ENCODE measurements around the gene PPP2R2D.
"Not testable (repeated sequence)": the region's sequence is repeated elsewhere in the genome, so short reads cannot be mapped to it uniquely, and the experiment has no call there.

Gene PPP2R2D

DNA sequence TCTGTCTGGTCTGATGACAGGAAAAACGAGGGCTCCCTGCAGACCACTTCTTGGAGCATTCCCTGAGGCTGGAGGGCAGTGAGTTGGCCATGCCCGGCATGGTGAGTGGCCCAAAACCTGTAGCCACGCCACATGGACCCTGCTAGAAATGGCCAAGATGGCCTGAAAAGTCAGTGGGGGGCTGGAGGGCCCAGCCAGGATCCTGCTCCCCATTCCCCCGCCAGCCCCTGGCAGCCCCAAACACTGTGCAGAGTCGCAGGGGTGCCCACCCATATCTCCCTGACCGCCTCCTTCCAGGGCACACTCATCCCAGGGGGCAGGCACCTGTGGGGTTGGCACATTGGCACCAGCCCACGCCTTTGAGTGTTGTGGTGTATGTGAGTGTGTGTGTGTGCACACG lies 18.7 kb upstream of the PPP2R2D start:
- DNase-seq (ENCODE audit: low read depth, low spot score) = no peak
- no peaks in the 10 kb centered on the region for H3K36me3 ChIP-seq (ENCODE audit: insufficient read depth, low read length)
- H3K4me3 ChIP-seq = no peak overlapping the region
- H3K27ac ChIP-seq = no peak overlapping the region
- no peak overlapping the region for H3K9ac ChIP-seq (ENCODE audit: insufficient read length)
- H3K9me3 ChIP-seq (ENCODE audit: low read depth, low read length) = no peaks in the 10 kb centered on the region
- TF ChIP-seq EZH2 (IDR thresholded peaks at IDR 0.05) = no peak
- TF ChIP-seq FOXP2 (optimal IDR thresholded peaks at IDR 0.05; ENCODE audit: control extremely low read depth, extremely low read length, insufficient read depth) = no peak
- TF ChIP-seq POLR2AphosphoS5 (IDR thresholded peaks at IDR 0.05; ENCODE audit: borderline replicate concordance, low read depth, low read length) = no peak

DNA sequence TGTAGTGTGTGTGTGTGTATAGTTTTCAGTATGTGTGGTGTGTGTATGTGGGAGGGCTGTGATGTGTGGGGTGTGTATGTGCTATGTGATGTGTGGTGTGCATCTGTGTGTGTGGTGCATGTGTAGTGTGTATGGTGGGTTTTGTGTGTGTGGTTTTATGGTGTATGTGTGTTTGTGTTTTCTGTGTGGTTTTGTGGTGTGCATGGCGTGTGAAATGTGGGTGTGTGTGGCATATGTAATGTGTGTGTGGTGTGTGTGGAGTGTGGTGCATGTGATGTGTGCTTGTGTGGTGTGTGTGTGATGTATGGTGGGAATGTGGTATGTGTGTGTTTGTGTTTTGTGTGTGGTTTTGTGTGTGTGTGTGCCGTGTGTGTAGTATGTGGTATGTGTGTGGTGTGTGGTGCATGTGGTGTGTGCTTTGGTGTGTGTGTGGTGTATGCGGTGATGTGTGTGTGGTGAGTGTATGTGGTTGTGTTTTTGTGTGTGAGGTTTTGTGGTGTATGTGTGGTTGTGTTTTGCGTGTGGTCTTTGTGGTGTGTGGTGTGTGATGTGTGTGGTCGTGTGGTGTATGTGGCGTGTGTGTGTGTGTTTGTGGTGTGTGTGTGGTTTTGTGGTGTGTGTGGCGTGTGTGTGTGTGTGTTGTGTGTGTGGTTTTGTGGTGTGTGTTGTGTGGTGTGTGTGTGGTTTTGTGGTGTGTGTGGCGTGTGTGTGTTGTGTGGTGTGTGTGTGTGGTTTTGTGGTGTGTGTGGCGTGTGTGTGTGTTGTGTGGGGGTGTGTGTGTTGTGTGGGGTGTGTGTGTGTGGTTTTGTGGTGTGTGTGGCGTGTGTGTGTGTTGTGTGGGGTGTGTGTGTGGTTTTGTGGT lies 18.0 kb upstream of the PPP2R2D start:
- Histone ChIP-seq H3K27ac (no peak overlapping the region), H3K4me3 (no peak overlapping the region)

DNA sequence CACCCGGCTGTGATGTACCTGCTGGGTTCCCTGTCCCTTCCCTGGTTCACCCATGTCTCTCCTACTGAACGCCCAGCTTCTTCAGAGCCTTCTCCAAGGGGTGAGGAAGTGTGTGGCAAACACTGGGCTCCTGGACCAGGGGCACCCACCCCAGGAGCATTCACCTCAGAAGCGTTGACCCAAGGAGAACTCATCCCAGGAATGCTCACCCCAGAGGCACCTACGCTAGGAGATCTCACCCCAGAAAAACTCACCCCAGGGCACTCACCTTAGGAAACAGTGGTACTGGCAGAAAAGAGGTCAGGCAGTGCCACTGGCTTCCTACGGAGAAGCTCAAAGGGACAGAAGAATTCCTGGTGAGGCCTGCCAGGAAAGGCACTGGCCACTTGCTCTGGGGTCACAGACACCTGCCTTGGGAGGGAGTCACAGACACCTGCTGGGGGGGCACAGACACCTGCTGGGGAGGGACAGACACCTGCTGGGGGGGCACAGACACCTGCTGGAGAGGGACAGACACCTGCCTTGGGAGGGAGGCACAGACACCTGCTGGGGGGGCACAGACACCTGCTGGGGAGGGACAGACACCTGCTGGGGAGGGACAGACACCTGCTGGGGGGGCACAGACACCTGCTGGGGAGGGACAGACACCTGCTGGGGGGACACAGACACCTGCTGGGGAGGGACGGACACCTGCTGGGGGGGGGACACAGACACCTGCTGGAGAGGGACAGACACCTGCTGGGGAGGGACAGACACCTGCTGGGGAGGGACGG lies 17.0 kb upstream of the PPP2R2D start:
- not testable (repeated sequence) for H3K4me3 ChIP-seq; H3K9ac ChIP-seq (ENCODE audit: insufficient read length); H3K9me3 ChIP-seq (ENCODE audit: low read depth, low read length); H3K27ac ChIP-seq; H3K36me3 ChIP-seq (ENCODE audit: insufficient read depth, low read length); DNase-seq (ENCODE audit: low read depth, low spot score)

More for the DNA sequence above, 18.0 kb upstream of the PPP2R2D start:
- Histone ChIP-seq H3K9ac (ENCODE audit: insufficient read length) (no peak overlapping the region), H3K9me3 (ENCODE audit: low read depth, low read length) (no peaks in the 10 kb centered on the region), H3K36me3 (ENCODE audit: insufficient read depth, low read length) (no peaks in the 10 kb centered on the region)
- no peak for TF ChIP-seq POLR2AphosphoS5 (IDR thresholded peaks at IDR 0.05; ENCODE audit: borderline replicate concordance, low read depth, low read length)
- no peak for TF ChIP-seq FOXP2 (optimal IDR thresholded peaks at IDR 0.05; ENCODE audit: control extremely low read depth, extremely low read length, insufficient read depth)
- no peak for TF ChIP-seq EZH2 (IDR thresholded peaks at IDR 0.05)
- DNase-seq (ENCODE audit: low read depth, low spot score) = no peak

DNA sequence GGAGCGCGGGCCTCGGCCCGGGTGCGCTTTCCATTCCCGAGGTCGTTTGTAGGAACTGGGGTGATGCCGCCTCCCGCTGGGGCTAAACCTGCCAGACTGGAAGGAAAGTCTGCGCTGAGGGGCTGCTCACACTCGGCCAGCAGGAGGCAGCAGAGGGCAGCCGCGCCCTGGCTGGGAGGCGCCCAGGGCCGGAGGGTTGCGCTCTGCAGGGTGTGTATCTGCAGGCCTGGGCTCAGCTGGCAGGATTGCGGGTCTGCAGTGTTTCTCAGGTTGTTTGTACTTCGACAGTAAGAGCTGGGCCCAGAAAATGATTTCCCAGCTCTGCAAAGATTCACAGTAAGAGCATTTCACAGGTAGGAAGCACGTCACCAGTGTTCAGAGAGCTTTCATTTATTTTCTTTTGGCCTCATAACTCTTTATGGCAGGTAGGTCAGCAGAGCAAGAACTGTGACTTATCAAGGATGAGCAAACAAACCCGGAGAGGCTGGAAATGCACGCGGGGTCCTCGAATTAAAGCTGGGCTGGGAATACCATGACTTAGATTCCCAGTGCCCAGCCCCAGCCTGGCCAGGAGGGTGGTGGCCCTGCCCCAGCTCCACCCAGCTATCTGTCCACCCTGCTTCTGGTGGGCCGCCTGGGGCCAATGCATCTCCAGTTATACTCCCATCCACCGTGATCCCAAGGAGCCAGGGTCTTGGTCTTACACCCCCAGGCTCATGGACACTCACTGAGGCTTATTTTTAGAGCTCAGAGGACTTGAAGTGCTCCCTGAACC lies 15.2 kb upstream of the PPP2R2D start:
- Histone ChIP-seq H3K9me3 (ENCODE audit: low read depth, low read length) (no peaks in the 10 kb centered on the region), H3K27ac (no peak overlapping the region), H3K9ac (ENCODE audit: insufficient read length) (no peak overlapping the region), H3K36me3 (ENCODE audit: insufficient read depth, low read length) (no peaks in the 10 kb centered on the region), H3K4me3 (no peak overlapping the region)
- no peak for DNase-seq (ENCODE audit: low read depth, low spot score)
- TF ChIP-seq EZH2 (IDR thresholded peaks at IDR 0.05) (no peak), FOXP2 (optimal IDR thresholded peaks at IDR 0.05; ENCODE audit: control extremely low read depth, extremely low read length, insufficient read depth) (no peak), POLR2AphosphoS5 (IDR thresholded peaks at IDR 0.05; ENCODE audit: borderline replicate concordance, low read depth, low read length) (no peak)

DNA sequence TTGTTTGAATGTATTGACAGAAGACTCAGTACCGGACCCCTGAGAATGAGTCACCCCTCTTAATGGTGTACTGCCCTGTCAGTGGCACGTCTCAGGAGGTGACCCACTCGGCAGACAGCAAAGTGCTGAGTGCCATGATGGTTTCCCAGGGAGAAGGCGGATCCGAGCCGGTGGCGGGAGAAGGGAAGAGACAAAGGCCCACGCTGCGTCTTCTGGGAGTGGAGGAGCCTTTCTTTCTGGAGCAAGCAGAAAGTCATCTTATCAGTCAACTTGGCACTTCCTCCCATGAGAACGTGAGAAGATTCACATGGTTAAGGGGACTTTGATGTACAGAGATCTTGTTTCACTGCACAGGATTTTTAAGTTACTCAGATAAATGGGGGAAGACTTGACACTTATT lies 14.6 kb upstream of the PPP2R2D start:
- H3K9ac ChIP-seq (ENCODE audit: insufficient read length) = no peak overlapping the region
- TF ChIP-seq FOXP2 (optimal IDR thresholded peaks at IDR 0.05; ENCODE audit: control extremely low read depth, extremely low read length, insufficient read depth) = no peak
- no peak for TF ChIP-seq POLR2AphosphoS5 (IDR thresholded peaks at IDR 0.05; ENCODE audit: borderline replicate concordance, low read depth, low read length)
- no peak for TF ChIP-seq EZH2 (IDR thresholded peaks at IDR 0.05)

DNA sequence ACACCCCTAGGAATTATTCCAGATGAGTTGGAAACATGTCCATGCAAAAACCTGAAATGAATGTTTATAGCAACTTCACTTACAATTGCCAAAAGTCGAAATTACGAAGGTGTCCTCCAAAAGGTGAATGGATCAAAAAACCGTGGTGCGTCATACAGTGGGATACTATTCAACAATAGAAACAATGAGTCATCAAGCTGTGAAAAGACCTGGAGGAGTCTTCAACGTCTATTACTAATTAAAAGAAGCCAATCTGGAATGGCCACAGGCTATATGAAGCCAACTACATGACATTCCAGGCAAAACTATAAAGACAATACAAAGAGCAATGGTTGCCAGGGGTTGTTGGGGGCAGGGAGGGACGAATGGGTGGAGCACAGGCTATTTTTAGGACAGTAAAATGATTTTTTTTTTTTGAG lies 12.6 kb upstream of the PPP2R2D start:
- TF ChIP-seq EZH2 (IDR thresholded peaks at IDR 0.05) = no peak
- TF ChIP-seq FOXP2 (optimal IDR thresholded peaks at IDR 0.05; ENCODE audit: control extremely low read depth, extremely low read length, insufficient read depth) = no peak
- TF ChIP-seq POLR2AphosphoS5 (IDR thresholded peaks at IDR 0.05; ENCODE audit: borderline replicate concordance, low read depth, low read length) = no peak
- DNase-seq (ENCODE audit: low read depth, low spot score) = no peak
- H3K27ac ChIP-seq = no peak overlapping the region

More for the DNA sequence above, 14.6 kb upstream of the PPP2R2D start:
- Histone ChIP-seq H3K4me3 (no peak overlapping the region), H3K9me3 (ENCODE audit: low read depth, low read length) (no peaks in the 10 kb centered on the region), H3K27ac (no peak overlapping the region), H3K36me3 (ENCODE audit: insufficient read depth, low read length) (no peaks in the 10 kb centered on the region)
- DNase-seq (ENCODE audit: low read depth, low spot score) = no peak

GRCh38 chr10:131889755-131890154 lies 11.1 kb upstream of the PPP2R2D start:
- Histone ChIP-seq H3K9me3 (ENCODE audit: low read depth, low read length) (no peaks in the 10 kb centered on the region), H3K4me3 (no peak overlapping the region), H3K36me3 (ENCODE audit: insufficient read depth, low read length) (no peaks in the 10 kb centered on the region), H3K27ac (no peak overlapping the region), H3K9ac (ENCODE audit: insufficient read length) (no peak overlapping the region)
- TF ChIP-seq FOXP2 (optimal IDR thresholded peaks at IDR 0.05; ENCODE audit: control extremely low read depth, extremely low read length, insufficient read depth) = no peak
- no peak for TF ChIP-seq POLR2AphosphoS5 (IDR thresholded peaks at IDR 0.05; ENCODE audit: borderline replicate concordance, low read depth, low read length)
- TF ChIP-seq EZH2 (IDR thresholded peaks at IDR 0.05) = no peak
- no peak for DNase-seq (ENCODE audit: low read depth, low spot score)

More for the DNA sequence above, 12.6 kb upstream of the PPP2R2D start:
- no peak overlapping the region for H3K4me3 ChIP-seq
- H3K9me3 ChIP-seq (ENCODE audit: low read depth, low read length) = no peaks in the 10 kb centered on the region
- H3K9ac ChIP-seq (ENCODE audit: insufficient read length) = no peak overlapping the region
- no peaks in the 10 kb centered on the region for H3K36me3 ChIP-seq (ENCODE audit: insufficient read depth, low read length)
